Glutamatergic neuron (in vitro differentiated cells): ENCODE measurements around the gene ITSN1. TPM values are rescaled to one million over a fixed set of nuclear protein-coding genes. Genes with fewer than 3 reads are reported as not detected.

Source experiments
- DNase-seq: peaks from one replicate; pipeline ENCODE4 v3.0.0; 2022
- H3K27ac Mint-ChIP-seq: one replicate; pipeline ENCODE4 v1.8.0; 2020; ENCODE audit warnings: mild to moderate bottlenecking, mixed read lengths, inconsistent platforms; ENCODE audit not compliant: unreplicated experiment
- H3K27me3 Mint-ChIP-seq: one replicate; pipeline ENCODE4 v1.8.0; 2020; ENCODE audit warnings: mild to moderate bottlenecking, moderate library complexity, mixed read lengths, inconsistent platforms; ENCODE audit not compliant: unreplicated experiment
- H3K36me3 Mint-ChIP-seq: one replicate; pipeline ENCODE4 v1.8.0; 2020; ENCODE audit warnings: mild to moderate bottlenecking, mixed read lengths, inconsistent platforms; ENCODE audit not compliant: unreplicated experiment
- H3K4me1 Mint-ChIP-seq: one replicate; pipeline ENCODE4 v1.8.0; 2020; ENCODE audit warnings: mild to moderate bottlenecking, low read depth, mixed read lengths, inconsistent platforms; ENCODE audit not compliant: unreplicated experiment
- H3K4me3 Mint-ChIP-seq: one replicate; pipeline ENCODE4 v1.8.0; 2020; ENCODE audit warnings: mild to moderate bottlenecking, mixed read lengths, inconsistent platforms; ENCODE audit not compliant: unreplicated experiment
- H3K9me3 Mint-ChIP-seq: one replicate; pipeline ENCODE4 v1.8.0; 2020; ENCODE audit warnings: mild to moderate bottlenecking, moderate library complexity, mixed read lengths, inconsistent platforms; ENCODE audit not compliant: unreplicated experiment
- total RNA-seq: library from RNA; stranded (reverse); fragmentation: NEBNext Ultra II Directional; extraction: Animal tissue kit (Norgen Biotek cat#: 25700); gene quantifications from one replicate; pipeline ENCODE4 v1.2.1, GENCODE V29; 2021; ENCODE audit not compliant: unreplicated experiment
- TF ChIP-seq, protein P1 (sequence below): fragments of 200-600 bp; sonication (generic); IDR thresholded peaks from one replicate; pipeline ENCODE4 v1.5.0; 2021; ENCODE audit not compliant: partially characterized antibody, unreplicated experiment

The ITSN1 gene
- total RNA-seq, 1 donor from 2014 or later = 89.1 TPM

DNA sequence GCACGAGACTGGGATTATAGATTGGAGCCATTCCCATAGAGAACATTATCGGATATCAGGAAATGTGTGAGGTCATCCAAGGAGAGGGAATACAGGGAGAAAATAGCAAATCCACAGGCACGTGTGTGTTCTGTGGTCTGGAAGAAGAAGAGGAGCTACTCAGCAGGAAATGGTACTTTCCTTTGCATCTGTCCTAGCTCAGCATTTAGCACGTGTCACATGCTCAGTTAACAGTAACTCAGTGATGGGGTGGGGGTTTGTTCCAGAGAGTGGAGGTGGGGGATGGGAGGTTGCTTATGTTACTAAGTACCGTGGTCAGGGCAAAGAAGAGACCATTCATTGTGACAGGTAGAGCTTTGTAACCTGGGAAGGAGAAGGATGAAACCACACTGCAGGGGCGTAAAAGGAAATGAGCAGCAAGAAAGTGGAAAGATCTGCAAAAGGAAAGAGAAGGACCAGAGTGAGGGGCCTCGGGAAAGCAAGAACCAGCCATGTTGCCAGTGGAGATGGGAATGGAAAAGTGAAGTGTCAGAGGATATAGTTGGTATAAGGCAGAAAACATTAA, 172.9 kb downstream of the ITSN1 start:
- TF ChIP-seq, protein P1, sequence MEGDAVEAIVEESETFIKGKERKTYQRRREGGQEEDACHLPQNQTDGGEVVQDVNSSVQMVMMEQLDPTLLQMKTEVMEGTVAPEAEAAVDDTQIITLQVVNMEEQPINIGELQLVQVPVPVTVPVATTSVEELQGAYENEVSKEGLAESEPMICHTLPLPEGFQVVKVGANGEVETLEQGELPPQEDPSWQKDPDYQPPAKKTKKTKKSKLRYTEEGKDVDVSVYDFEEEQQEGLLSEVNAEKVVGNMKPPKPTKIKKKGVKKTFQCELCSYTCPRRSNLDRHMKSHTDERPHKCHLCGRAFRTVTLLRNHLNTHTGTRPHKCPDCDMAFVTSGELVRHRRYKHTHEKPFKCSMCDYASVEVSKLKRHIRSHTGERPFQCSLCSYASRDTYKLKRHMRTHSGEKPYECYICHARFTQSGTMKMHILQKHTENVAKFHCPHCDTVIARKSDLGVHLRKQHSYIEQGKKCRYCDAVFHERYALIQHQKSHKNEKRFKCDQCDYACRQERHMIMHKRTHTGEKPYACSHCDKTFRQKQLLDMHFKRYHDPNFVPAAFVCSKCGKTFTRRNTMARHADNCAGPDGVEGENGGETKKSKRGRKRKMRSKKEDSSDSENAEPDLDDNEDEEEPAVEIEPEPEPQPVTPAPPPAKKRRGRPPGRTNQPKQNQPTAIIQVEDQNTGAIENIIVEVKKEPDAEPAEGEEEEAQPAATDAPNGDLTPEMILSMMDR = no peak
- Mint-ChIP-seq H3K4me3 (no peak overlapping the region), H3K36me3 (peaks cover 6% of the 10 kb centered on the region)

DNA sequence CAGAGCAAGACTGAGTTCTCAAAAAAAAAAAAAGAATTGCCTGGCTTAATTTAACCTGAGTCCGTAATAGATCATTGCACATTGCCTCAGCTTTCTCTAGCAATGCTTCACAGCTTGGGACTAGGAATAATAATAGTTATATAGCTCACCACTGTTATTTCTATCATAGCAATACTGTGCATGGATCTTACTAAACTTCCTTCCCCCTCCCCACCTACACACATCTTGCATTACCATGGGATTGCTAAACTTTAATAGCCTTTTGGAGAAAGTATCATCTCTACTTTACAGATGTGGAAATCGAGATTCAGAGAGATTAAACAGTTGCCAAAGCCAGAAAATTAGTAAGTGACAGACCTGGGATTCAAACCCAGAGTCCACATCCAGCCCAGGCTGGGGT, 173.9 kb downstream of the ITSN1 start:
- H3K36me3 Mint-ChIP-seq = peaks cover 6% of the 10 kb centered on the region

More for the DNA sequence above, 172.9 kb downstream of the ITSN1 start:
- no peak for DNase-seq
- H3K27me3 Mint-ChIP-seq = peaks cover 2% of the 10 kb centered on the region
- H3K9me3 Mint-ChIP-seq = no peaks in the 10 kb centered on the region
- H3K27ac Mint-ChIP-seq = no peak overlapping the region
- H3K4me1 Mint-ChIP-seq = peaks cover 12% of the 10 kb centered on the region

DNA sequence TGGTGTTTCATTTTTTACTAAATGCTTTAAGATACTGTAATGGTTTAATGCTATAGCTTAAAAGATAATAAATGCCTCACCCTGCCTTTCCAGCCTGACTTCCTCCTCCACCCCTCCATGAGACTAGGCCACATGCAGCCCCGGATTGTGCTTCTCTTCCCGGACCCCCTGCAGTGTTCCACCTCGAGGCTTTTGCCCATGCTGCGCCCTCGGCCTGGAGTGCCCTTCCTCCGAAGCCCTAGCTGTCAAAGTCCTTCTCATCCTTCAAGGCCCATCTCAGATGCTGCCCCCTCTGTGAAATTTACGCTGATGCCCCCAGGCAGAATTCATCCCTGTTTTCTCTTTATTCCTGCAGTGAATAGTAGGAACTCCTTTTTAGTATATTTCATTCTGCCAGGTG, 174.8 kb downstream of the ITSN1 start:
- no peak for DNase-seq
- Mint-ChIP-seq H3K4me1 (peaks cover 12% of the 10 kb centered on the region), H3K27ac (no peak overlapping the region), H3K36me3 (peaks cover 6% of the 10 kb centered on the region), H3K9me3 (no peaks in the 10 kb centered on the region), H3K27me3 (peaks cover 2% of the 10 kb centered on the region), H3K4me3 (no peak overlapping the region)
- TF ChIP-seq, protein P1 = no peak

More for the DNA sequence above, 173.9 kb downstream of the ITSN1 start:
- Mint-ChIP-seq H3K4me3 (no peak overlapping the region), H3K27me3 (peaks cover 2% of the 10 kb centered on the region), H3K4me1 (peaks cover 12% of the 10 kb centered on the region), H3K27ac (no peak overlapping the region), H3K9me3 (no peaks in the 10 kb centered on the region)
- no peak for DNase-seq
- TF ChIP-seq, protein P1 = no peak

DNA sequence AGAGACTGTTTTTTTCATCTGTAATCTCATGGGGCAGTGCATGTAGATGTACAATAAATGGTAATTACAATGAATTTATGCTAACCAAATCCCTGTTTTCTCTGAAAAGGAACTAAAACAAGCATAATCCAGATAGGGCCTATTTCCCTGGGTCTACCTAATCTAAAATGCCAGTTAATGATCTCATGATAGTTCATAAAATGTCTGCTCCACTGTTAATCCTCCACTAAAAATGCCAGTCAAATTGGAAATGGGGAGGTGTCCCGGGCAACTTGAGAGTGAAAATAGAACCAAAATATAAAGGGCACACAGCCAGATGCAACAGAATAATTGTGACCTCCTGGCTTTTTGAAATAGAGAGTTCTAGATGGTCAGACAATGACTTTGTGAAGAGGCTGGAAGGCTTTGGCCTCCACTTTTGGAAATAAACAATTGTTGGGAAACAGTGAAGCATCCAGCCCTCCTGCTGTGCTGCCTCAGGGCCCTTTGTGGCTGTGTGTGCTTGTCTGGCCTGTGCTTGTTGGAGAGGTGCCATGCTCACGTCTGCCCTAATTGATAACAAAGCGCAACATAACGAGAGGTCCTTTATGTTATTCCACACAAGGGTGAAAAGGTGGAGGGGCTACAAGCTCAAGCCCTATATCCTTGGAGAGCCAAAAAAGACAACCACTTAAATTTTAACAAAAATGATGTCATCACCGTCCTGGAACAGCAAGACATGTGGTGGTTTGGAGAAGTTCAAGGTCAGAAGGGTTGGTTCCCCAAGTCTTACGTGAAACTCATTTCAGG, 175.6 kb downstream of the ITSN1 start:
- TF ChIP-seq, protein P1 = no peak
- H3K36me3 Mint-ChIP-seq = peaks cover 6% of the 10 kb centered on the region
- H3K4me1 Mint-ChIP-seq = peaks cover 12% of the 10 kb centered on the region
- no peak for DNase-seq
- H3K9me3 Mint-ChIP-seq = no peaks in the 10 kb centered on the region
- H3K27ac Mint-ChIP-seq = no peak overlapping the region
- no peak overlapping the region for H3K4me3 Mint-ChIP-seq
- H3K27me3 Mint-ChIP-seq = peaks cover 2% of the 10 kb centered on the region

DNA sequence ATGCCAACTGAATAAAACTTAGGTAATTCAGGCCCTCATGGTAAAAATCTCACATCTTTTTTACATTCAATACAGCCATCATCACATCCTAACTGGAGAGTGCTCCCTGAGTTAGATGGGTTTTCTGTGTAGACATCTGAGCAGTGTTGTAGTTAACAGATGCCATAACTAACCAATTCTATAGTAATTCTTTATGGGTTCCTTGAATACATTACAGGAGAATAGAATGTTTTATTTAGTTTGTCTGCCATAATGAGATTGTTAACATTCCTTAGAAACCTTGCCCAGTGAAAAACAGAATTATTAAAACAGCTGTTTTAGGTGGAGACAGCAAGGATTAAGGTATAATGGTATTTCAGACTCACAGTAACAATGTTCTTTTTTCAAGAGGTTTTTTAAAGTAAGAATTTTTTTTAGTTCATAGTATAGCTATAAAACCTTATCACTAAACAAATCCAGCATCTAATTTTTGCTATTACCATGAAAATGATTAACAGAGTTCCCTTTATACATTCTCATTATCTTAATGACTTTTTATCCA, 178.0 kb downstream of the ITSN1 start:
- Mint-ChIP-seq H3K27me3 (peaks cover 3% of the 10 kb centered on the region), H3K4me1 (peaks cover 3% of the 10 kb centered on the region), H3K27ac (peak overlapping the region; percentile 46), H3K9me3 (no peaks in the 10 kb centered on the region), H3K4me3 (no peak overlapping the region), H3K36me3 (no peaks in the 10 kb centered on the region)
- no peak for DNase-seq
- TF ChIP-seq, protein P1 = no peak
